GM12801 (cell line): ENCODE measurements around the gene TARS1.

Experiments used
- CTCF ChIP-seq: IDR thresholded peaks from one replicate; pipeline ENCODE4 v1.5.1; 2011; ENCODE audit warnings: control low read depth; ENCODE audit not compliant: insufficient read length; ENCODE audit errors: extremely low read depth

The TARS1 gene

GRCh38 chr5:33430983-33431382, 9.8 kb upstream of the TARS1 start:
- no peak for TF ChIP-seq CTCF

GRCh38 chr5:33432656-33433055, 8.1 kb upstream of the TARS1 start:
- no peak for TF ChIP-seq CTCF

- no peak for TF ChIP-seq CTCF
These were observed 7.2 kb upstream of the TARS1 start for GRCh38 chr5:33433303-33434240.

GRCh38 chr5:33438996-33439395, 1.8 kb upstream of the TARS1 start:
- no peak for TF ChIP-seq CTCF

GRCh38 chr5:33439905-33440481, 772 bp upstream of the TARS1 start:
- TF ChIP-seq CTCF: no peak

GRCh38 chr5:33441241-33442177, 744 bp downstream of the TARS1 start:
- no peak for TF ChIP-seq CTCF

- TF ChIP-seq CTCF: no peak
These were observed 3.8 kb downstream of the TARS1 start for GRCh38 chr5:33444542-33444941.
